HUES48 (cell line): ENCODE measurements around the gene MIS18A.

Source experiments
- H3K27ac ChIP-seq: one replicate; pipeline ENCODE4 v1.7.0; 2013; ENCODE audit warnings: low read depth, low read length, inconsistent platforms
- H3K27me3 ChIP-seq: 2 replicates; pipeline ENCODE4 v1.6.1; 2013; ENCODE audit warnings: mild to moderate bottlenecking, low read length; ENCODE audit not compliant: control insufficient read depth, insufficient read depth
- H3K36me3 ChIP-seq: 2 replicates; pipeline ENCODE4 v1.6.1; 2013; ENCODE audit warnings: low read length; ENCODE audit not compliant: control insufficient read depth, insufficient read depth
- H3K4me1 ChIP-seq: 2 replicates; pipeline ENCODE4 v1.6.1; 2013; ENCODE audit warnings: mild to moderate bottlenecking, low read length; ENCODE audit not compliant: control insufficient read depth, insufficient read depth
- H3K4me3 ChIP-seq: 2 replicates; pipeline ENCODE4 v1.5.1; 2013; ENCODE audit warnings: mild to moderate bottlenecking, low read depth, low read length
- H3K9ac ChIP-seq: 2 replicates; pipeline ENCODE4 v1.6.1; 2013; ENCODE audit warnings: mild to moderate bottlenecking, low read depth, low read length, moderate library complexity
- H3K9me3 ChIP-seq: 2 replicates; pipeline ENCODE4 v1.6.1; 2013; ENCODE audit warnings: low read length; ENCODE audit not compliant: control insufficient read depth, insufficient read depth

The MIS18A gene

GRCh38 chr21:32233722-32234301 lies 45.0 kb downstream of the MIS18A start:
- no peak overlapping the region for H3K4me3 ChIP-seq
- H3K4me1 ChIP-seq: peaks cover 9% of the 10 kb centered on the region
- no peaks in the 10 kb centered on the region for H3K36me3 ChIP-seq
- H3K9ac ChIP-seq: no peak overlapping the region
- H3K9me3 ChIP-seq: no peaks in the 10 kb centered on the region
- no peak overlapping the region for H3K27ac ChIP-seq
- H3K27me3 ChIP-seq: no peaks in the 10 kb centered on the region

- peak overlapping the region; percentile 5 for H3K27ac ChIP-seq
- H3K36me3 ChIP-seq: no peaks in the 10 kb centered on the region
- peaks cover 9% of the 10 kb centered on the region for H3K4me1 ChIP-seq
- no peak overlapping the region for H3K9ac ChIP-seq
- H3K4me3 ChIP-seq: no peak overlapping the region
- no peaks in the 10 kb centered on the region for H3K27me3 ChIP-seq
- no peaks in the 10 kb centered on the region for H3K9me3 ChIP-seq
Observed at GRCh38 chr21:32233055-32233546, 45.7 kb downstream of the MIS18A start.

- Histone ChIP-seq H3K27me3 (no peaks in the 10 kb centered on the region), H3K4me3 (no peak overlapping the region), H3K4me1 (no peaks in the 10 kb centered on the region), H3K9me3 (no peaks in the 10 kb centered on the region), H3K27ac (no peak overlapping the region), H3K9ac (no peak overlapping the region), H3K36me3 (no peaks in the 10 kb centered on the region)
Observed at GRCh38 chr21:32226444-32226843, 52.4 kb downstream of the MIS18A start.
